Chondrocyte (in vitro differentiated cells): ENCODE measurements around the gene ITPRID2. TPM values are rescaled to one million over a fixed set of nuclear protein-coding genes. Genes with fewer than 3 reads are reported as not detected.

Source experiments
- DNase-seq: peaks from one replicate; pipeline ENCODE4 v3.0.0; 2021; ENCODE audit warnings: mixed read lengths, low spot score
- H3K27ac Mint-ChIP-seq: one replicate; pipeline ENCODE4 v1.8.0; 2021; ENCODE audit warnings: mild to moderate bottlenecking, moderate library complexity, mixed read lengths; ENCODE audit not compliant: unreplicated experiment
- H3K27me3 Mint-ChIP-seq: 2 replicates; pipeline ENCODE4 v1.8.0; 2021; ENCODE audit warnings: low read depth, mixed read lengths
- H3K36me3 Mint-ChIP-seq: 2 replicates; pipeline ENCODE4 v1.8.0; 2021; ENCODE audit warnings: low read depth, mixed read lengths
- H3K4me1 Mint-ChIP-seq: 2 replicates; pipeline ENCODE4 v1.8.0; 2021; ENCODE audit warnings: low read depth, mild to moderate bottlenecking, mixed read lengths
- H3K4me3 Mint-ChIP-seq: one replicate; pipeline ENCODE4 v1.8.0; 2021; ENCODE audit warnings: mild to moderate bottlenecking, moderate library complexity, mixed read lengths; ENCODE audit not compliant: unreplicated experiment
- H3K9me3 Mint-ChIP-seq: 2 replicates; pipeline ENCODE4 v1.8.0; 2021; ENCODE audit warnings: low read depth, mixed read lengths
- total RNA-seq: library from RNA; stranded (reverse); gene quantifications from 3 replicates; pipeline ENCODE4 v1.2.1, GENCODE V29; 2021
- TF ChIP-seq, protein P1 (sequence below): fragments of 200-600 bp; sonication (generic); IDR thresholded peaks from 2 replicates; pipeline ENCODE4 v1.5.0; 2021; ENCODE audit warnings: antibody characterized with exemption, mild to moderate bottlenecking, moderate library complexity

ITPRID2 gene
- total RNA-seq, 1 donor from 2014 or later: 64.6 TPM

DNA sequence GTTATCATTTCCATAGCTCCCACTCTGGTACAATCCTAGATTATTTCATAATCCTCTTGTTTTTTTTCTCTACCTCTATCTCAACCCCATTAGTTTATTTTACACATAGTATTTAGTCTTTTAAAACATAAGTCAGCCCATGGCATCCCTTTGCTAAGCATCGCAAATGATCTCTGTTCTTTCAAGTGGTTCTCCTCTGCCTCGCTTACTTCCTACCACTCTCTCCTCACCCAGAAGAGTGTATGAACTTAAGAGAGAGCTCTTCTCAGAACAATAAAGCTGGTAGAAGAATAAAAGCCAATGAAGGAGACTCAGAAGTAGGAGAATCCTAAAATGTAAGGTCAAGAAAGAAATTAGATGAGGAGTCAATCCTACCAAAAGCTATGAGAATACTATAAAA is 12.2 kb upstream of the ITPRID2 start:
- Mint-ChIP-seq H3K4me1 (no peaks in the 10 kb centered on the region), H3K27me3 (no peaks in the 10 kb centered on the region), H3K27ac (no peak overlapping the region), H3K36me3 (no peaks in the 10 kb centered on the region), H3K4me3 (no peak overlapping the region), H3K9me3 (no peaks in the 10 kb centered on the region)
- no peak for DNase-seq
- TF ChIP-seq, protein P1, sequence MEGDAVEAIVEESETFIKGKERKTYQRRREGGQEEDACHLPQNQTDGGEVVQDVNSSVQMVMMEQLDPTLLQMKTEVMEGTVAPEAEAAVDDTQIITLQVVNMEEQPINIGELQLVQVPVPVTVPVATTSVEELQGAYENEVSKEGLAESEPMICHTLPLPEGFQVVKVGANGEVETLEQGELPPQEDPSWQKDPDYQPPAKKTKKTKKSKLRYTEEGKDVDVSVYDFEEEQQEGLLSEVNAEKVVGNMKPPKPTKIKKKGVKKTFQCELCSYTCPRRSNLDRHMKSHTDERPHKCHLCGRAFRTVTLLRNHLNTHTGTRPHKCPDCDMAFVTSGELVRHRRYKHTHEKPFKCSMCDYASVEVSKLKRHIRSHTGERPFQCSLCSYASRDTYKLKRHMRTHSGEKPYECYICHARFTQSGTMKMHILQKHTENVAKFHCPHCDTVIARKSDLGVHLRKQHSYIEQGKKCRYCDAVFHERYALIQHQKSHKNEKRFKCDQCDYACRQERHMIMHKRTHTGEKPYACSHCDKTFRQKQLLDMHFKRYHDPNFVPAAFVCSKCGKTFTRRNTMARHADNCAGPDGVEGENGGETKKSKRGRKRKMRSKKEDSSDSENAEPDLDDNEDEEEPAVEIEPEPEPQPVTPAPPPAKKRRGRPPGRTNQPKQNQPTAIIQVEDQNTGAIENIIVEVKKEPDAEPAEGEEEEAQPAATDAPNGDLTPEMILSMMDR: no peak

GRCh38 chr2:181882246-181883020 is 9.1 kb upstream of the ITPRID2 start:
- Mint-ChIP-seq H3K27ac (no peak overlapping the region), H3K27me3 (no peaks in the 10 kb centered on the region), H3K4me1 (peaks cover 4% of the 10 kb centered on the region), H3K36me3 (no peaks in the 10 kb centered on the region), H3K9me3 (no peaks in the 10 kb centered on the region), H3K4me3 (no peak overlapping the region)
- TF ChIP-seq, protein P1: no peak
- no peak for DNase-seq

DNA sequence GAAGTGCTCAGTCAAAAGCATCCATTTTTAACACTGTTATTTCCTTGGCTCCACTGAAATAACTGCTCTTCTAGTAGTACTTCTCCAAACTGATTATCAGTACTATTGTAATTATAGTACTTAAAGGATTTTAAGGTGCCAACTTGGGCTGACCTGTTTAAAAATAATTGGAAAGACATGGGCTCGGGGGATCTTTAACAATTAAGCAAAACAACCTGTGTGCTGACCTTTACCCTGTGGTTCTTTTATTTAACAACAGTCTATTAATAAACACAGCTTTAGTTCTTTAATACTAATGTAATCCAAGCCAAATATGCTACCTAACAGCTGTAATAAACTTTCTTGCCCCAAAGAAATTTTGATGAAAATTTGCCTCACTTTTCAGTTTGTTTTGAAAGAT is 6.9 kb upstream of the ITPRID2 start:
- TF ChIP-seq, protein P1: no peak
- Mint-ChIP-seq H3K4me1 (peaks cover 4% of the 10 kb centered on the region), H3K27ac (no peak overlapping the region), H3K36me3 (no peaks in the 10 kb centered on the region), H3K9me3 (no peaks in the 10 kb centered on the region), H3K27me3 (no peaks in the 10 kb centered on the region), H3K4me3 (no peak overlapping the region)
- DNase-seq: no peak

DNA sequence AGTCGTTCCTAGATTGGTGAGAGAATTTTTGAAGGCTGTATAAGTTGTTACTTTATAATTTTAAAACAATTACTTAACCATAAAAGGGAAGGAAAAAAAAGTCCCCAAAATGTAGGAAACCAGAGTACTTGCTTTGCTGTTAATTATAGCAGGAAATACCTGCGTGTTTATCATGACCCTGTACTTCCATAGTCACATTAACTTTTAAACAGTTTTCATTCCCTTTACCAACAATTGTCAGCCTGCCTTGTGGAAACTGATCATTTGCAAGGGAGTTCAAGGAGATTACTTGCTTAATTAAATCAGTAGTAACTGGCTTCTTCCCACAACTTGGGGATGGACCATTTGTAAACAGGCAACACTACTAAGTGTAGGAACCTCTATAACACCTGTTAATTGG is 6.4 kb upstream of the ITPRID2 start:
- Mint-ChIP-seq H3K27me3 (no peaks in the 10 kb centered on the region), H3K4me3 (no peak overlapping the region), H3K27ac (no peak overlapping the region), H3K36me3 (no peaks in the 10 kb centered on the region), H3K4me1 (peaks cover 4% of the 10 kb centered on the region), H3K9me3 (no peaks in the 10 kb centered on the region)
- TF ChIP-seq, protein P1: no peak
- no peak for DNase-seq

GRCh38 chr2:181886192-181886591 is 5.3 kb upstream of the ITPRID2 start:
- no peak overlapping the region for H3K4me3 Mint-ChIP-seq
- H3K27me3 Mint-ChIP-seq: no peaks in the 10 kb centered on the region
- peaks cover 10% of the 10 kb centered on the region for H3K4me1 Mint-ChIP-seq
- no peaks in the 10 kb centered on the region for H3K9me3 Mint-ChIP-seq
- DNase-seq: no peak
- TF ChIP-seq, protein P1: no peak
- no peaks in the 10 kb centered on the region for H3K36me3 Mint-ChIP-seq
- no peak overlapping the region for H3K27ac Mint-ChIP-seq
